Neural progenitor cell (in vitro differentiated cells): Measurements from ENCODE around the gene THBS4.

Experiments
- CTCF ChIP-seq: fragments of 200-600 bp; sonication (generic); IDR thresholded peaks from 2 replicates; pipeline ENCODE4 v1.5.1; 2017; ENCODE audit warnings: antibody characterized with exemption, mild to moderate bottlenecking
- EZH2 ChIP-seq: fragments of 200-600 bp; sonication (generic); IDR thresholded peaks from 2 replicates; pipeline ENCODE4 v1.6.1; 2017; ENCODE audit warnings: antibody characterized with exemption, mild to moderate bottlenecking, moderate library complexity
- EZH2phosphoT487 ChIP-seq: fragments of 200-600 bp; sonication (generic); IDR thresholded peaks from 2 replicates; pipeline ENCODE4 v1.6.1; 2017; ENCODE audit warnings: antibody characterized with exemption

- TF ChIP-seq CTCF (no peak), EZH2 (no peak), EZH2phosphoT487 (no peak)
These were observed 62.3 kb downstream of the THBS4 start for GRCh38 chr5:80097451-80097850.
